Fibroblast of lung (primary cell): ENCODE data around the gene TRIM40. TPM values are rescaled to one million over a fixed set of nuclear protein-coding genes. Genes with fewer than 3 reads are reported as not detected.

Experiments
- DNase-seq, 2 donors: peaks; one replicate each; pipeline versions ENCODE4 v3.0.0 to v3.0.0-alpha.2; 2010; ENCODE audit warnings: low read depth in 2 of 2
- H2AFZ ChIP-seq: 2 replicates; pipeline ENCODE4 v1.5.1; 2012; ENCODE audit warnings: low read length, control low read depth, inconsistent platforms
- H3K27ac ChIP-seq: 2 replicates; pipeline ENCODE4 v1.5.1; 2011; ENCODE audit warnings: low read length, control low read depth; ENCODE audit not compliant: insufficient read depth
- H3K27me3 ChIP-seq: 2 replicates; pipeline ENCODE4 v1.5.1; 2011; ENCODE audit warnings: mild to moderate bottlenecking, low read length; ENCODE audit not compliant: control insufficient read depth, insufficient read depth
- H3K36me3 ChIP-seq: 2 replicates; pipeline ENCODE4 v1.5.1; 2011; ENCODE audit warnings: low read length; ENCODE audit not compliant: control insufficient read depth, insufficient read depth
- H3K4me1 ChIP-seq: 2 replicates; pipeline ENCODE4 v1.5.1; 2011; ENCODE audit warnings: low read length; ENCODE audit not compliant: control insufficient read depth, insufficient read depth; ENCODE audit errors: extremely low read depth
- H3K4me2 ChIP-seq: 2 replicates; pipeline ENCODE4 v1.5.1; 2011; ENCODE audit warnings: low read length, control low read depth; ENCODE audit not compliant: insufficient read depth; ENCODE audit errors: extremely low read depth
- H3K4me3 ChIP-seq, 4 experiments: fragments of 200-600 bp in 1 of 4; sonication (generic) in 1 of 4; replicated peaks in 1 of 4; 2 replicates each; pipeline ENCODE4 v1.5.1; 2011 to 2016; ENCODE audit warnings: low read length in 4 of 4, low read depth in 3 of 4, mild to moderate bottlenecking in 3 of 4, control low read depth in 2 of 4, inconsistent platforms in 1 of 4, mixed read lengths in 1 of 4; ENCODE audit not compliant: insufficient read depth in 1 of 4; ENCODE audit errors: control extremely low read depth in 1 of 4
- H3K79me2 ChIP-seq: 2 replicates; pipeline ENCODE4 v1.5.1; 2012; ENCODE audit warnings: mild to moderate bottlenecking, low read length, inconsistent platforms; ENCODE audit not compliant: control insufficient read depth, insufficient read depth
- H3K9ac ChIP-seq: 2 replicates; pipeline ENCODE4 v1.5.1; 2011; ENCODE audit warnings: mild to moderate bottlenecking, low read length, control low read depth; ENCODE audit not compliant: insufficient read depth
- H3K9me3 ChIP-seq: 2 replicates; pipeline ENCODE4 v1.5.1; 2012; ENCODE audit warnings: low read depth, low read length; ENCODE audit not compliant: control insufficient read depth, insufficient read depth
- H4K20me1 ChIP-seq: 2 replicates; pipeline ENCODE4 v1.5.1; 2011; ENCODE audit warnings: low read length; ENCODE audit not compliant: control insufficient read depth, insufficient read depth; ENCODE audit errors: extremely low read depth
- EZH2 ChIP-seq: IDR thresholded peaks from 2 replicates; pipeline ENCODE4 v1.5.1; 2012; ENCODE audit warnings: low read length, control low read depth, mild to moderate bottlenecking; ENCODE audit errors: missing control alignments
- polyA plus RNA-seq, 2 donors: library from polyadenylated mRNA; depleted of rRNA in 1 of 2; stranded (reverse) in 1 of 2; unstranded in 1 of 2; fragments of >200 nt; gene quantifications; 2 replicates each; pipeline ENCODE4 v1.2.1, GENCODE V29; 2011 to 2012; ENCODE audit warnings: missing spikeins in 1 of 2
- total RNA-seq: library from RNA; depleted of rRNA; stranded (reverse); fragments of >200 nt; gene quantifications from 2 replicates; pipeline ENCODE4 v1.2.1, GENCODE V29; 2014
- TF ChIP-seq, protein P1 (sequence below), 2 donors: IDR thresholded peaks in 1 of 2; conservative IDR thresholded peaks in 1 of 2; 1 replicate in 1 of 2; 2 replicates in 1 of 2; pipeline ENCODE4 v1.5.1; 2011 to 2012; ENCODE audit warnings: low read length in 2 of 2, control low read depth in 1 of 2, inconsistent platforms in 1 of 2, low read depth in 1 of 2, mild to moderate bottlenecking in 1 of 2

TRIM40 gene
- total and polyA plus RNA-seq, 2 donors (not counting 1 experiment from before 2014, with no cell fraction given): not detected

- H2AFZ ChIP-seq: no peak overlapping the region
- H3K27ac ChIP-seq: no peak overlapping the region
- H3K79me2 ChIP-seq: no peaks in the 10 kb centered on the region
- H3K27me3 ChIP-seq: peaks cover 3% of the 10 kb centered on the region
- DNase-seq: no peak
- H3K9ac ChIP-seq: no peak overlapping the region
- H3K4me3 ChIP-seq: no peak overlapping the region
- H3K4me1 ChIP-seq: no peaks in the 10 kb centered on the region
- TF ChIP-seq, protein P1, sequence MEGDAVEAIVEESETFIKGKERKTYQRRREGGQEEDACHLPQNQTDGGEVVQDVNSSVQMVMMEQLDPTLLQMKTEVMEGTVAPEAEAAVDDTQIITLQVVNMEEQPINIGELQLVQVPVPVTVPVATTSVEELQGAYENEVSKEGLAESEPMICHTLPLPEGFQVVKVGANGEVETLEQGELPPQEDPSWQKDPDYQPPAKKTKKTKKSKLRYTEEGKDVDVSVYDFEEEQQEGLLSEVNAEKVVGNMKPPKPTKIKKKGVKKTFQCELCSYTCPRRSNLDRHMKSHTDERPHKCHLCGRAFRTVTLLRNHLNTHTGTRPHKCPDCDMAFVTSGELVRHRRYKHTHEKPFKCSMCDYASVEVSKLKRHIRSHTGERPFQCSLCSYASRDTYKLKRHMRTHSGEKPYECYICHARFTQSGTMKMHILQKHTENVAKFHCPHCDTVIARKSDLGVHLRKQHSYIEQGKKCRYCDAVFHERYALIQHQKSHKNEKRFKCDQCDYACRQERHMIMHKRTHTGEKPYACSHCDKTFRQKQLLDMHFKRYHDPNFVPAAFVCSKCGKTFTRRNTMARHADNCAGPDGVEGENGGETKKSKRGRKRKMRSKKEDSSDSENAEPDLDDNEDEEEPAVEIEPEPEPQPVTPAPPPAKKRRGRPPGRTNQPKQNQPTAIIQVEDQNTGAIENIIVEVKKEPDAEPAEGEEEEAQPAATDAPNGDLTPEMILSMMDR (conservative IDR thresholded peaks at IDR 0.05 in 1 of 2, IDR thresholded peaks at IDR 0.05 in 1 of 2; ENCODE audit: low read depth in 1 of 2, low read length in 2 of 2): no peak
- TF ChIP-seq EZH2: no peak
- no peaks in the 10 kb centered on the region for H4K20me1 ChIP-seq
- no peaks in the 10 kb centered on the region for H3K9me3 ChIP-seq
- no peaks in the 10 kb centered on the region for H3K36me3 ChIP-seq
- no peak overlapping the region for H3K4me2 ChIP-seq
Measured at GRCh38 chr6:30121446-30122366, 14.2 kb upstream of the TRIM40 start.

- Histone ChIP-seq H3K27me3 (peaks cover 8% of the 10 kb centered on the region), H3K79me2 (no peaks in the 10 kb centered on the region), H2AFZ (no peak overlapping the region), H3K27ac (no peak overlapping the region), H3K9me3 (no peaks in the 10 kb centered on the region), H3K4me3 (no peak overlapping the region), H3K4me1 (no peaks in the 10 kb centered on the region), H3K36me3 (no peaks in the 10 kb centered on the region), H3K9ac (no peak overlapping the region), H4K20me1 (no peaks in the 10 kb centered on the region), H3K4me2 (no peak overlapping the region)
- no peak for TF ChIP-seq EZH2
- TF ChIP-seq, protein P1 (conservative IDR thresholded peaks at IDR 0.05 in 1 of 2, IDR thresholded peaks at IDR 0.05 in 1 of 2; ENCODE audit: low read depth in 1 of 2, low read length in 2 of 2): no peak
- no peak for DNase-seq
Measured at GRCh38 chr6:30122515-30122914, 13.4 kb upstream of the TRIM40 start.

GRCh38 chr6:30127238-30128093 lies 8.5 kb upstream of the TRIM40 start:
- Histone ChIP-seq H2AFZ (no peak overlapping the region), H3K36me3 (no peaks in the 10 kb centered on the region), H3K27ac (no peak overlapping the region), H3K79me2 (no peaks in the 10 kb centered on the region), H3K4me1 (no peaks in the 10 kb centered on the region), H3K9me3 (no peaks in the 10 kb centered on the region), H3K4me3 (no peak overlapping the region), H3K4me2 (no peak overlapping the region), H3K9ac (no peak overlapping the region), H4K20me1 (no peaks in the 10 kb centered on the region), H3K27me3 (peaks cover 33% of the 10 kb centered on the region)
- DNase-seq: no peak
- TF ChIP-seq, protein P1 (conservative IDR thresholded peaks at IDR 0.05 in 1 of 2, IDR thresholded peaks at IDR 0.05 in 1 of 2; ENCODE audit: low read depth in 1 of 2, low read length in 2 of 2): no peak
- TF ChIP-seq EZH2: no peak
